Right atrium auricular region (tissue), 2 donors: Measurements from ENCODE around the gene KCNB1. TPM values are rescaled to one million over a fixed set of nuclear protein-coding genes. Genes with fewer than 3 reads are reported as not detected.

Experiments
- DNase-seq: peaks from one replicate; pipeline ENCODE4 v3.0.0-alpha.2; 2019; ENCODE audit warnings: low spot score
- H3K27ac ChIP-seq, 2 donors: fragments of 200-600 bp; sonication (generic); 1 replicate in 1 of 2; 2 replicates in 1 of 2; pipeline ENCODE4 v1.5.1; 2016 to 2019
- H3K27me3 ChIP-seq, 2 donors: fragments of 200-600 bp; sonication (generic); one replicate each; pipeline versions ENCODE4 v1.5.1 to v1.6.0; 2017 to 2019
- H3K36me3 ChIP-seq: fragments of 200-600 bp; sonication (generic); one replicate; pipeline ENCODE4 v1.5.1; 2016
- H3K4me1 ChIP-seq, 2 donors: fragments of 200-600 bp; sonication (generic); one replicate each; pipeline versions ENCODE4 v1.5.1 to v1.6.0; 2017 to 2019
- H3K4me3 ChIP-seq, 2 donors: fragments of 200-600 bp; sonication (generic); 1 replicate in 1 of 2; 2 replicates in 1 of 2; pipeline ENCODE4 v1.5.1; 2017 to 2019; ENCODE audit warnings: mild to moderate bottlenecking in 1 of 2, moderate library complexity in 1 of 2
- H3K9me3 ChIP-seq, 2 donors: fragments of 200-600 bp; sonication (generic); one replicate each; pipeline ENCODE4 v1.5.1; 2019
- total RNA-seq, 2 donors: library from RNA; depleted of rRNA; stranded (reverse); fragments of >200 nt; gene quantifications; one replicate each; pipeline ENCODE4 v1.1.0, GENCODE V29; 2016
- TF ChIP-seq, protein P1 (sequence below), 2 donors: fragments of 200-600 bp; sonication (generic); IDR thresholded peaks; one replicate each; pipeline ENCODE4 v1.5.1; 2019; ENCODE audit warnings: antibody characterized with exemption in 2 of 2

Gene KCNB1
- total RNA-seq, 2 donors from 2014 or later, result 1.4 to 2.7 TPM

- Histone ChIP-seq H3K27me3 (no peaks in the 10 kb centered on the region), H3K36me3 (no peaks in the 10 kb centered on the region), H3K27ac (no peak overlapping the region), H3K9me3 (no peaks in the 10 kb centered on the region), H3K4me1 (peaks cover 0 to 19% of the 10 kb centered on the region in 2 donors), H3K4me3 (no peak overlapping the region)
- TF ChIP-seq, protein P1, sequence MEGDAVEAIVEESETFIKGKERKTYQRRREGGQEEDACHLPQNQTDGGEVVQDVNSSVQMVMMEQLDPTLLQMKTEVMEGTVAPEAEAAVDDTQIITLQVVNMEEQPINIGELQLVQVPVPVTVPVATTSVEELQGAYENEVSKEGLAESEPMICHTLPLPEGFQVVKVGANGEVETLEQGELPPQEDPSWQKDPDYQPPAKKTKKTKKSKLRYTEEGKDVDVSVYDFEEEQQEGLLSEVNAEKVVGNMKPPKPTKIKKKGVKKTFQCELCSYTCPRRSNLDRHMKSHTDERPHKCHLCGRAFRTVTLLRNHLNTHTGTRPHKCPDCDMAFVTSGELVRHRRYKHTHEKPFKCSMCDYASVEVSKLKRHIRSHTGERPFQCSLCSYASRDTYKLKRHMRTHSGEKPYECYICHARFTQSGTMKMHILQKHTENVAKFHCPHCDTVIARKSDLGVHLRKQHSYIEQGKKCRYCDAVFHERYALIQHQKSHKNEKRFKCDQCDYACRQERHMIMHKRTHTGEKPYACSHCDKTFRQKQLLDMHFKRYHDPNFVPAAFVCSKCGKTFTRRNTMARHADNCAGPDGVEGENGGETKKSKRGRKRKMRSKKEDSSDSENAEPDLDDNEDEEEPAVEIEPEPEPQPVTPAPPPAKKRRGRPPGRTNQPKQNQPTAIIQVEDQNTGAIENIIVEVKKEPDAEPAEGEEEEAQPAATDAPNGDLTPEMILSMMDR (IDR thresholded peaks at IDR 0.05), result no peak
- DNase-seq, result no peak
These were observed 105.1 kb downstream of the KCNB1 start for GRCh38 chr20:49377326-49377725.

- Histone ChIP-seq H3K4me3 (no peak overlapping the region), H3K27ac (no peak overlapping the region), H3K27me3 (no peaks in the 10 kb centered on the region), H3K4me1 (peaks cover 0 to under 1% of the 10 kb centered on the region in 2 donors), H3K9me3 (no peaks in the 10 kb centered on the region), H3K36me3 (no peaks in the 10 kb centered on the region)
- TF ChIP-seq, protein P1 (IDR thresholded peaks at IDR 0.05), result no peak
- DNase-seq, result no peak
These were observed 107.3 kb downstream of the KCNB1 start for GRCh38 chr20:49375170-49375569.

DNA sequence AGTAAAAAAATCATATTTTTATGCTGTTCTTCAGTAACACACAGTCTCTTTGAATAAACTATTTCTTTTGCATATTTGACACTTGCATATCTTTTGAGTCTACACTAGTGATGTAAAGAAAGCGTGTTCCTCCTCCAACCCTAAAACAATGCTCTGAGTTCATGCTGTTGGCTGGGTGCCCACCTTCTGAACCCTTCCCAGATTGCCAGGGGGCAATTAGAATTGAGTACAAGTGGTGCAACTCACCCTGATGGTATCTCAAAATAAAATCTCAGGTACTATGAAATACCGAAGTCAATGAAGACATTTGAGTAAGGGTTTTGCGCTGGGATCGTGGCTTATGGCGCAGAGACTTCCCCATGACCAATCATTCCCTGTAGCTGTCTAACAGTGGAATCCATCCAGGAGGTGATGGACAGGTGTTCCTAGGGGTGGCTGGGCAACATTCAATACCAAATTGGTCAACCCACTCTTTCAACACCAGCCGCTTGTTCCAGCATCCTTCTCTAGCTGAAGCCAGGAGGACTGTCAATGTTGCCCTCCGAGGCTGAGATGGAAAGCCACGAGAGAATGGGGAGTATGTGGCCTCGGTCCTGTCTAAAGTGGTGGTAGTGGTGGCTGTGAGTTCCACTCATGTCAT lies 110.3 kb downstream of the KCNB1 start:
- Histone ChIP-seq H3K9me3 (no peaks in the 10 kb centered on the region), H3K4me3 (no peak overlapping the region), H3K4me1 (no peaks in the 10 kb centered on the region), H3K27me3 (no peaks in the 10 kb centered on the region), H3K27ac (no peak overlapping the region), H3K36me3 (no peaks in the 10 kb centered on the region)
- no peak for DNase-seq
- TF ChIP-seq, protein P1 (IDR thresholded peaks at IDR 0.05), result no peak

DNA sequence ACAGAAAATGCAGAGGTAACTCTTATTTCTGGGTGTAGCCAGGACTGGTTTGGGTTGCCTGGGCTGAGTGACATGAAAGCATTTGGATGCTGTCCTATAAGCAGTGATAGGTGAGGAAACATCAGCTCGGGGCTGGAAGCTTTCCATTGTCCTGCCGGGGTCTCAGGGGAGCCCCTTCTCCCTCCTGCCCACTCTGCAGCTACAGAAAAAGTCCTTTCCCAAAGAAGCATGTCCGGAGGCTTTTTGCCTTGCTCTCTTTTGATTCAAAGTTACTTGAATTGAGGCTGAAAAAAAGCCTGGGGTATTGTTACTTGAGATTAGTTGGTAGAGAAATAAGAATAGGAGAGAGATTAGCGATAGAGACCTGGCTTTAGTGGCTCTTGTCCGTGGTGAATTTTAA lies 113.9 kb downstream of the KCNB1 start:
- Histone ChIP-seq H3K4me3 (no peak overlapping the region), H3K4me1 (no peaks in the 10 kb centered on the region), H3K36me3 (no peaks in the 10 kb centered on the region), H3K27me3 (no peaks in the 10 kb centered on the region), H3K9me3 (no peaks in the 10 kb centered on the region), H3K27ac (no peak overlapping the region)
- TF ChIP-seq, protein P1 (IDR thresholded peaks at IDR 0.05), result no peak
- no peak for DNase-seq

- Histone ChIP-seq H3K4me3 (no peak overlapping the region), H3K27ac (no peak overlapping the region), H3K36me3 (no peaks in the 10 kb centered on the region), H3K27me3 (no peaks in the 10 kb centered on the region), H3K9me3 (no peaks in the 10 kb centered on the region), H3K4me1 (no peaks in the 10 kb centered on the region)
- TF ChIP-seq, protein P1 (IDR thresholded peaks at IDR 0.05), result no peak
- no peak for DNase-seq
These were observed 115.4 kb downstream of the KCNB1 start for GRCh38 chr20:49367113-49367512.

DNA sequence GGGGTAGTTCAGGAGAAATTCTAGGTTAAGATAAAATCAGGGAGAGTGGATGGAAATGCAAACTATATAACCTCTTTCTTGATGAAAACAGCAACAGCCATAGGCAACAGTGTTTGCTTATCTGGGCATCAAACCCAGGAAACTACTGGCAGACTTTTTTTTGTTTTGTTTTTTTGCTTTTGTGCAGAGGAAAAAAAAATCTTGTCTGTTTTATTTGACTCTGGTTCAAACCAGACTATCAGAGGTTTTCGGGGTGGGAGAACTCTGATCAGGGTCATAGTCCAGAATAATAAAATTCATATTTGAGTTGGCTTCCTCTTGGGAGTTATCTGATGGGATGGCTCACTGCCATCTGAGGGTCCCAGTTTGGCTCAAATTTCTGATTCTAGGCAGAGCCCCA lies 115.8 kb downstream of the KCNB1 start:
- Histone ChIP-seq H3K27me3 (no peaks in the 10 kb centered on the region), H3K9me3 (no peaks in the 10 kb centered on the region), H3K27ac (no peak overlapping the region), H3K4me3 (no peak overlapping the region), H3K4me1 (no peaks in the 10 kb centered on the region), H3K36me3 (no peaks in the 10 kb centered on the region)
- TF ChIP-seq, protein P1 (IDR thresholded peaks at IDR 0.05), result no peak
- no peak for DNase-seq
